ENCODE data around the gene ELP2. TPM values are rescaled to one million over a fixed set of nuclear protein-coding genes. Genes with fewer than 3 reads are reported as not detected.

ELP2 gene
- total and polyA plus RNA-seq, 2 of the 8 experiments (the other 6 are each of a cell fraction or from before 2014, with no cell fraction given) = 55.8 to 165 TPM

GRCh38 chr18:36195427-36196122 lies 65.9 kb downstream of the ELP2 start:
- no peak overlapping the region for H3K56ac ChIP-seq (replicated peaks; ENCODE audit: insufficient read length, low read depth, low read length)
- H3K23ac ChIP-seq (ENCODE audit: insufficient read length) = no peak overlapping the region
- H3K79me2 ChIP-seq (ENCODE audit: control insufficient read depth in 1 of 2, insufficient read depth in 2 of 2, low read length in 2 of 2) = 0 out of 4 replicates have a peak, but pooled peaks cover 0 to 2% of the 10 kb centered on the region in 2 experiments
- H2BK20ac ChIP-seq (ENCODE audit: low read length) = no peak overlapping the region
- H3K14ac ChIP-seq (ENCODE audit: insufficient read length) = no peak overlapping the region
- no peak for FAIRE-seq
- no peaks in the 10 kb centered on the region for H4K20me1 ChIP-seq (replicated peaks in 1 of 2; ENCODE audit: control insufficient read depth in 1 of 2, insufficient read depth in 2 of 2, low read length in 2 of 2)
- no peak overlapping the region for H3K9ac ChIP-seq (replicated peaks in 1 of 4; ENCODE audit: extremely low read depth in 1 of 4, low read depth in 3 of 4, low read length in 3 of 4)
- no peak overlapping the region for H2BK12ac ChIP-seq (ENCODE audit: low read depth, low read length)
- no peak overlapping the region for H4K5ac ChIP-seq (ENCODE audit: insufficient read length, low read depth, low read length)
- H4K91ac ChIP-seq (replicated peaks; ENCODE audit: insufficient read length, low read length) = no peak overlapping the region
- peaks cover 3% of the 10 kb centered on the region; the same call in 1 of the 2 replicates for H3K79me1 ChIP-seq (ENCODE audit: low read depth, low read length)
- no peaks in the 10 kb centered on the region for H3K23me2 ChIP-seq (ENCODE audit: low read depth, low read length)
- DNase-seq (ENCODE audit: low read depth in 1 of 2, low spot score in 2 of 2) = no peak
- H3K27ac ChIP-seq (ENCODE audit: low read depth, low read length) = no peak overlapping the region
- H2BK120ac ChIP-seq (replicated peaks; ENCODE audit: low read depth, low read length) = no peak overlapping the region
- H2BK5ac ChIP-seq (ENCODE audit: low read depth, low read length) = no peak overlapping the region
- no peak overlapping the region for H2BK15ac ChIP-seq (ENCODE audit: low read length)
- no peak overlapping the region for H2AK5ac ChIP-seq (ENCODE audit: low read depth, low read length)
- no peak overlapping the region for H4K8ac ChIP-seq (ENCODE audit: extremely low read depth, insufficient read depth, low read length)
- no peak overlapping the region for H2AFZ ChIP-seq (ENCODE audit: low read length)
- no peaks in the 10 kb centered on the region for H3K9me3 ChIP-seq (ENCODE audit: insufficient read depth in 2 of 2, low read depth in 1 of 2, low read length in 1 of 2)
- no peak overlapping the region for H3K4me3 ChIP-seq (ENCODE audit: extremely low read depth in 1 of 4, insufficient read depth in 2 of 4, low read depth in 3 of 4, low read length in 4 of 4)
- no peaks in the 10 kb centered on the region for H3K36me3 ChIP-seq (ENCODE audit: control insufficient read depth in 2 of 4, insufficient read depth in 4 of 4, low read length in 3 of 4)
- H3K18ac ChIP-seq (ENCODE audit: extremely low read depth, low read length) = no peak overlapping the region
- ChIA-PET CTCF (ENCODE audit: partially characterized antibody) (interaction anchor here (0.6 to 3.8 kb wide), 6 partner anchors 8 to 100 kb away, joined by 3 to 30 read pairs (median 4); no protein-coding TSS in a partner anchor), POLR2A (ENCODE audit: partially characterized antibody) (interaction anchor here (0.9 to 6.0 kb wide), 6 partner anchors 8 to 20 kb away, joined by 3 to 56 read pairs (median 3); partner anchors contain the start of gene MOCOS)
- H3K4ac ChIP-seq (replicated peaks; ENCODE audit: insufficient read length, low read depth, low read length) = no peak overlapping the region
- 84% methylated on average over 3 of the region's 3 CpGs; no CpG with 5 or more reads in 1 of the 2 experiments for WGBS, 2 experiments (ENCODE audit: extremely low coverage in 1 of 2, insufficient coverage in 1 of 2, insufficient read length in 1 of 2, insufficient replicate concordance in 2 of 2, low coverage in 1 of 2, low lambda C conversion rate in 2 of 2, missing lambda C conversion rate in 1 of 2)
- no peaks in the 10 kb centered on the region for H3K4me1 ChIP-seq (replicated peaks in 1 of 4; ENCODE audit: control insufficient read depth in 3 of 4, insufficient read depth in 4 of 4, low read length in 3 of 4)
- no peak overlapping the region for H3K4me2 ChIP-seq (ENCODE audit: insufficient read depth in 1 of 2, low read depth in 2 of 2, low read length in 2 of 2)
- H3K27me3 ChIP-seq (replicated peaks in 1 of 4; ENCODE audit: control insufficient read depth in 3 of 4, extremely low read depth in 1 of 4, insufficient read depth in 3 of 4, low read length in 3 of 4) = no peaks in the 10 kb centered on the region
- TF ChIP-seq EGR1 (IDR thresholded peaks at IDR 0.05; ENCODE audit: borderline replicate concordance, low read depth, low read length) (no peak), PHF8 (conservative IDR thresholded peaks at IDR 0.05; ENCODE audit: low read depth, low read length) (no peak)
